AG09309 (cell line): ENCODE data around the gene MXD4.

Experiments
- DNase-seq: peaks from one replicate; pipeline ENCODE4 v3.0.0-alpha.2; 2010; ENCODE audit warnings: low read depth
- H3K4me3 ChIP-seq: 2 replicates; pipeline ENCODE4 v1.5.1; 2011; ENCODE audit warnings: mild to moderate bottlenecking, low read depth, low read length, moderate library complexity; ENCODE audit not compliant: control insufficient read depth
- CTCF ChIP-seq: IDR thresholded peaks from 2 replicates; pipeline ENCODE4 v1.5.1; 2011; ENCODE audit warnings: mild to moderate bottlenecking, low read depth, low read length, inconsistent platforms; ENCODE audit not compliant: insufficient read depth, control insufficient read depth; ENCODE audit errors: missing control alignments

Gene MXD4, protein sequence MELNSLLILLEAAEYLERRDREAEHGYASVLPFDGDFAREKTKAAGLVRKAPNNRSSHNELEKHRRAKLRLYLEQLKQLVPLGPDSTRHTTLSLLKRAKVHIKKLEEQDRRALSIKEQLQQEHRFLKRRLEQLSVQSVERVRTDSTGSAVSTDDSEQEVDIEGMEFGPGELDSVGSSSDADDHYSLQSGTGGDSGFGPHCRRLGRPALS

GRCh38 chr4:2261853-2262144, at the start of gene MXD4:
Gene MXD4 (minus strand): TSS chr4:2262109. CDS start chr4:2261980, 129 bp downstream.
- no peak for DNase-seq
- no peak for TF ChIP-seq CTCF
- H3K4me3 ChIP-seq = peak within 1 kb of the TSS; percentile 96

- TF ChIP-seq CTCF = no peak
- DNase-seq = no peak
- no peak overlapping the region for H3K4me3 ChIP-seq
Measured at GRCh38 chr4:2306773-2307410, 45.0 kb upstream of the MXD4 start.

DNA sequence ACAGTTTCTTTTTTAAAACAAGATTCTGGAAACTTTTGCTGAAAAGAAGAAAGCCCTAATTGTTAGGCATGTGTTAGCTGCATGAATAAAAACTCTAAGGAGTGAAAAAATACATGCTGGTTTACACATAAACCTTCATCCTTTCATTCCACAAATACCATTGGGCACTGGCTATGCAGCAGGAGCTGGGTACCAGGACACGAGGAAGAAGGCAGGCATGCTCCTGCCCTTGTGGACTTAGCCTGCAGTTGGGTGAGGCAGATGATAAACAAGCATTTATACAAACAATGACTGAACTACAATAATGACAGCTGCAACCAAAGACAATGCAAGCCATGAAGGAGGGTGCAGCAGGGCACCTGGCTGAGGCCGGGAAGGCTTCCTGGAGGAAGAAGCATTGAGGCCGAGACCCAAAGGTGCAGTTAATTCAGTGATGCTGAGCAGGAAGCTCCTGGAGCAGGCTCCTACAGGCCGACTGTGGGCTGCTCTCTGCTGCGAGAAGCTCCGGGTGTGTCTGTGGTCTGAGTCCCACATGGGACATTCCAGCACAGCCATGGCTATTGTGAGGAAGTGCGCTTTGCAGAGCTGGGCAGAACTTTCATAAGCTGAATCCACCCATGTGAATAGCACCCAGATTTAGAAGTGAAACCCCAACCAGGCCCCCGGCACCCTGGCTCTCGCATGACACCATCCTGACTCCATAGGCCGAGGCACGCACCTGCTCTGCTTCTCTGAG, 44.0 kb upstream of the MXD4 start:
- no peak overlapping the region for H3K4me3 ChIP-seq
- DNase-seq = no peak
- TF ChIP-seq CTCF = no peak

DNA sequence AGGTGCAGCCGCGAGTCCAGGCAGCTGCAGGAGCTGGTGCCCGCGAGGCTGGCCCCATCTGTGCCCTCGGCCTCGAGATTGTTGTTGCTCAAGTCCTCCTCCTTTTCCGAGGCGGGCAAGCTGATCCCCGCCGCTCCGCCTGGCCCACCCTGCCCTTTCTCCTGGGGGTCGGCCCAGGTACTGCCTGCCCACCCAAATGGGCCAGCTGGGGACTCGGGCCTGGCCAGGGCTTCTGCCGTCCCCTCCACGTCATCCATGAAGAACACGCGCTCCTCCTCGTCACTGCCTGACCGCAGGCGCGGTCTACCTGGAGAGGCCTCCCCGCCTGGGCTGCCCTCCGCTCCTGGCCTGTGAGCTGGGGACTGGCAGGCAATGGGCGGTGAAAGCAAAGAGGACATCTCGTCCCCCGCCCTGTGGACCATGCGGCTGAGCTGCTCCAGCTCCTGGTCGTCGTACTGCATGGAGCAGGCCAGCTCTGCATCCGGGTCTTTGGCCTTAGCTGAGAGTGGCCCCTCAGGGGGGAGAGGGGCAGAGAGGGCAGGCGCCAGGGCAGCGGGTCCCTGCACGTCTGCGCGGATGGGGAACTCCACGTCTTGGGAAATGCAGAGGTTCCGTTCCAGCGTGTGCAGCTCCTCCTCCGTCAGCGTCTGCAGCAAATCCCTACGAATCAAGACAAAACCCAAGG, 43.1 kb upstream of the MXD4 start:
- no peak for TF ChIP-seq CTCF
- no peak overlapping the region for H3K4me3 ChIP-seq
- DNase-seq = no peak

DNA sequence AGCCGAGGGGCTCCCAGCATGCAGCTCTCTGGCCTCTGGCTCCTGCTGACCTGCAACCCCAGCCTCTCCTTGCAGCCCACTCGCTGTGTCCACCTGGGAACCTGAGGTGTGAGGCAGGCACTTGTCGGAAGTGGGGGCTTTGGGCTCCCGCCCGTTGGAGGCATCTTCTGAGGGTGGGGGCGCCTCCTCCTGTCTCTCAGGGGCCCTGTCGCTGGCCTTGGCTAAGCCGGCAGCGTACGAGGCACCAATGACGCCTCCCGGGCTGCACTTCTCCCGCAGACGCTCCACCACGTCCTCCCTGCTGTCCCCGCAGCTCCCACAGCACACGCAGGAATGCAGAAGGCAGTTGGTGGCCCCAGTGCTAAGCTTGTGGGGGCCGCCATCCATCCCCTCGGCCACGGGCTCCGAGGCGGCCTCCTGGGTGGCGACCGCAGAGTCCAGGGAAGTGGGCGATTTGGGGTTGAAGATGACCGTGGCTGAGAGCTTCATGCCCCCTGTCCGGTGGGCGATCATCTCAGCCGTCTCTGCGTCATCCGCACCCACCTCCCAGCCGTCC, 42.5 kb upstream of the MXD4 start:
- TF ChIP-seq CTCF = no peak

GRCh38 chr4:2303686-2304320, 41.9 kb upstream of the MXD4 start:
- no peak for DNase-seq
- TF ChIP-seq CTCF = no peak

More for the DNA sequence above, 42.5 kb upstream of the MXD4 start:
- H3K4me3 ChIP-seq = no peak overlapping the region
- DNase-seq = no peak

More at GRCh38 chr4:2303686-2304320, 41.9 kb upstream of the MXD4 start:
- H3K4me3 ChIP-seq = no peak overlapping the region
